Adrenal gland (tissue), 5 donors: ENCODE data around the gene CCR5.
"Not testable (repeated sequence)": the region's sequence is repeated elsewhere in the genome, so short reads cannot be mapped to it uniquely, and the experiment has no call there.

Experiments
- POLR2A ChIP-seq, 2 donors: fragments of 450-650 bp; IDR thresholded peaks; one replicate each; pipeline ENCODE4 v1.6.1; 2017; ENCODE audit warnings: antibody characterized with exemption in 2 of 2, mild to moderate bottlenecking in 2 of 2, moderate library complexity in 1 of 2
- TF ChIP-seq, protein P1 (sequence below), 6 experiments: fragments of 450-650 bp in 4 of 6; fragments of 200-600 bp in 2 of 6; sonication (generic) in 1 of 6; IDR thresholded peaks; 1 replicate in 5 of 6; 2 replicates in 1 of 6; pipeline versions ENCODE4 v1.5.1 to v1.8.0; 2016 to 2021; ENCODE audit warnings: antibody characterized with exemption in 6 of 6, mild to moderate bottlenecking in 2 of 6, moderate library complexity in 1 of 6
- donor health status: DM: no; HTN: no; CAD: no.

- TF ChIP-seq, protein P1, sequence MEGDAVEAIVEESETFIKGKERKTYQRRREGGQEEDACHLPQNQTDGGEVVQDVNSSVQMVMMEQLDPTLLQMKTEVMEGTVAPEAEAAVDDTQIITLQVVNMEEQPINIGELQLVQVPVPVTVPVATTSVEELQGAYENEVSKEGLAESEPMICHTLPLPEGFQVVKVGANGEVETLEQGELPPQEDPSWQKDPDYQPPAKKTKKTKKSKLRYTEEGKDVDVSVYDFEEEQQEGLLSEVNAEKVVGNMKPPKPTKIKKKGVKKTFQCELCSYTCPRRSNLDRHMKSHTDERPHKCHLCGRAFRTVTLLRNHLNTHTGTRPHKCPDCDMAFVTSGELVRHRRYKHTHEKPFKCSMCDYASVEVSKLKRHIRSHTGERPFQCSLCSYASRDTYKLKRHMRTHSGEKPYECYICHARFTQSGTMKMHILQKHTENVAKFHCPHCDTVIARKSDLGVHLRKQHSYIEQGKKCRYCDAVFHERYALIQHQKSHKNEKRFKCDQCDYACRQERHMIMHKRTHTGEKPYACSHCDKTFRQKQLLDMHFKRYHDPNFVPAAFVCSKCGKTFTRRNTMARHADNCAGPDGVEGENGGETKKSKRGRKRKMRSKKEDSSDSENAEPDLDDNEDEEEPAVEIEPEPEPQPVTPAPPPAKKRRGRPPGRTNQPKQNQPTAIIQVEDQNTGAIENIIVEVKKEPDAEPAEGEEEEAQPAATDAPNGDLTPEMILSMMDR (IDR thresholded peaks at IDR 0.05), result not testable (repeated sequence)
- not testable (repeated sequence) for TF ChIP-seq POLR2A (IDR thresholded peaks at IDR 0.05)
Observed at GRCh38 chr3:46391526-46391925, 20.8 kb downstream of the CCR5 start.
